WTC11 (cell line): ENCODE data around the gene AKAP13.

ENCODE experiments used
- CTCF ChIP-seq: fragments of 200-600 bp; IDR thresholded peaks from 2 replicates; pipeline ENCODE4 v1.8.0; 2022; ENCODE audit warnings: antibody characterized with exemption
- PREB ChIP-seq: sonication (generic); formaldehyde crosslinking; IDR thresholded peaks from 2 replicates; pipeline ENCODE4 v1.8.1; 2022; ENCODE audit warnings: mild to moderate bottlenecking, missing genetic modification reagents, moderate library complexity, borderline replicate concordance

GRCh38 chr15:85630311-85630710, 249.9 kb downstream of the AKAP13 start:
- TF ChIP-seq CTCF (no peak), PREB (CRISPR knock-in tag) (no peak)
